Germinal center (tissue), 1 donor: ENCODE data around the gene NADSYN1.

Source experiments
- DNase-seq: peaks from one replicate; pipeline ENCODE4 v3.0.0; 2012; ENCODE audit warnings: mixed read lengths, low spot score

The NADSYN1 gene

GRCh38 chr11:71491531-71491930, 38.5 kb downstream of the NADSYN1 start:
- DNase-seq: no peak

DNA sequence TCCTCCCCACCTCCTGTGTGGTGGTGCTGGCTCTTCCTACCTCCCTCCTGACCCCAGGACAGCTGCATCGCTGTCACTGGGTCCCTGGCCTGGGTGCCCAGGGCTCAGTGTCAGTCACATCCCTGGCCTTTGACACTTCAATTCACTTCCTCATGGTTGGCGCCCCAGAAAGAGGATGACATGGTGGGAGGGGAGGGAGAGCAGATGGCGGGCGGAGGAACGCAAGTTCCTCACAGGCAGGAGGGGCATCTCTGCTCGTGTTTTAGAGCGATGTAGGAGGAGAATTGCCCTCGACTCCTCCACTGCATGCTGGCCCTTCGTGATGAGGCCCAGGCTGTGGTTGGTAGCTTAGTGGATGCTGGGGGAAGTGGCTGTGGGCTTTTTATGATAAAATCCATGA, 38.9 kb downstream of the NADSYN1 start:
- DNase-seq: no peak

DNA sequence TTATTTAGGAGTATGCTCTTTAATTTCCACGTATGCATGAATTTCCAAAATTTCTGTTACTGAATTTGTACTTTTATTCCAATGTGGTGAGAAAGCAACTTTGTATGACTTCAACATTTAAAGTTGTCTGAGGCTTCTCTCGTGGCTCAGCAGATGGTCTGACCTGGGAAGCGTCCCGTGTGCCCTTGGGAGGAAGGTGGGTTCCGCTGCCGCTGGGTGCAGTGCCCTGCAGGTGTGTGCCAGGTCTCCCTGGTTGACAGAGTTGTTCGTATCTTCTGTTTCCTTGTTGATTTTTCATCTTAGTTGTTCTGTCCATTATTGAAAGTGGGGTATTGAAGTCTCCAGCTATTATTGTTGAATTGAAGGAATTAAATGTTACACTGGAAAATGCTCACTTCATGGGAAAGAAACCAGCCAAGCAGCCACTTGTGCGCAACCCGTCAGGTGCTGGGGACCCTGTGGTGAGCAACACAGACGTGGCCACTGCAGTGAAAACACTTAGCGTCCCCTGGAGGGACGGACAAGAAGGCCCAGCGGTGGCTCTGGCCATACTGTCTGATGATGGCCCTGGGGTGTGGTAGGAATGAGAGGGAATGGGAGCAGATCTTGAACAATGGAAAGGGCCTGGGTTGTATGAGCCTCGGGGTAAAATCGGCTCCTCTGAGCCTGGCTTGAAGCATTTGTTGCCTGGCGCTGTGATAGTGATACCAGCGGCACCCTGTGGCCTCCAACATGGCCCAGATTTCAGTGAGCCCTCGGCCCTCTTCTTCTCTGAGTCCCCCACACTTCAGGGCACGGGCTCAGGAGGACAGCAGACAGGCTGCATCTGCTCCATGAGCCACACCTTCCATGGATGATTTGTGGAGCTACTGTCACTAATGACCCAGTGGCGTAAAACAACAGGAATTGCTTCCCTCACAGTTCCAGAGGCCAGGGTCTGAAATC, 42.6 kb downstream of the NADSYN1 start:
- DNase-seq: no peak

DNA sequence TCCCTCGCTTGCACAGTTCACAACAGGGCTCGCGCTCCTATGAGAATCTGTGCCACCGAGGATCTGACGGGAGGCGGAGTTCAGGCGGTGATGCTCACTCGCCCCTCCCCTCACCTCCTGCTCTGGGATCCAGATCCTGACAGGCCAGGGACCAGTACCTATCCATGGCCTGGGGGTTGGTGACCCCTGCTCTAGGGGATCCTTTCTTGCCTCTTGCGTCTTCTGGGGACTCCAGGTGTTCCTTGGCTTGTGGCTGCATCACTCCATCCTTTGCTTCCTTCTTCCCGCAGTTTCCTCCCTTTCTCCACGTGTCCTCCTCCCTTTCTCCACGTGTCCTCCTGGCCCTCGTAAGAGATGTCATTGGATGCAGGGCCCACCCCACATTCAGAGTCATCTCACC, 43.4 kb downstream of the NADSYN1 start:
- DNase-seq: no peak

DNA sequence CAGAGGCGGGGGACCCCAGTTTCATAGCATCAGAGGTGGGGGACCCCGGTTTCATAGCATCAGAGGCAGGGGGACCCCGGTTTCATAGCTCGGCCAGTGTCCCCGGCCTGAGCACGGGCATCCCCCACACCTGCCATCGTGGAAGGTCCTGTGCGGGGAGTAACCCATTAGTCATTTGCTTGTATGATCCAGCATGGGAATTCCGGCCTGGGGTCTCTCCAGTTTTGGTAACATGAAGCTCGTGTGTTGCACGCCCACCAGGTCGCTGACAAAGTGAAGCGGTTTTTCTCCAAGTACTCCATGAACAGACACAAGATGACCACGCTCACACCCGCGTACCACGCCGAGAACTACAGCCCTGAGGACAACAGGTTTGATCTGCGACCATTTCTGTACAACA, 45.1 kb downstream of the NADSYN1 start:
- no peak for DNase-seq

DNA sequence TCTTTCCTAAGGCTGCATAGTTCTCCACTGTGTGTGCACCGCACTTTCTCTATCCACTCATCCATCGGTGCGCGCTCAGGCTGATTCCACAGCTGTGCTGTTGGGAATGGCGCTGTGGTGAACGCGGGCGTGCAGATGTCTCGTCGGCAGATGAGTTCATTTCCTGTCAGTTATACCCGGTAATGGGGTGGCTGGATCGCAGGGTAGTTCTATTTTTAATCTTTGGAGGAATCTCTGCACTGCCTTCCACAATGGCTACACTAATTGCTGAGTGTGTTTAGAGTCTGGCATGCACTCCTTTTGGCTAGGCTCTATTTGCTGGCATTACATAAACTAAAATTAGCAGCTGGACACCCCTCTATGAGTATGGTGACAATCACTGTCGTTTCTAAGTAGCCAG, 46.1 kb downstream of the NADSYN1 start:
- no peak for DNase-seq

- no peak for DNase-seq
These were observed 46.5 kb downstream of the NADSYN1 start for GRCh38 chr11:71499546-71499945.

DNA sequence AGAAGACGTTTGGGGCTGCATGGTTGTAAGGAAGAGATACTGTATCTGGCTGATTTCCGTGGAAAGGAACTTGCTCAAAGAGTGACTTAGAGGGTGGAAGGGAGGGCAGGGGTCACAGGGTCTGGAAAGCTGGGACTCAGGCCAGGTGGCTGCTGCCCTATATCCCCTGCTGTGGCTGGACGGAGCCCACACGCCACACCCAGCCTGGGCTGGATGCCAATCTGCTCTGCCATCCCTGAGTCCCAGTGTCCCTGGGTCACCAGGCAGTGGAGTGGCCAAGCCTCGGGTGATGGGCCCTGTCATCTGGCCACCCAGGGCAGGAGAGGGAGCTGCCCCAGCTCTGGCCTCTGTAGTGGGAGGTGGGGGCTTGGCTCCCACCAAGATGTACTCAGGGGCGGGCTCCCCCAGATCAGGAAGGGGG, 47.6 kb downstream of the NADSYN1 start:
- no peak for DNase-seq

- no peak for DNase-seq
These were observed 48.3 kb downstream of the NADSYN1 start for GRCh38 chr11:71501071-71501985.

- no peak for DNase-seq
These were observed 49.0 kb downstream of the NADSYN1 start for GRCh38 chr11:71502026-71502425.

- DNase-seq: no peak
These were observed 50.0 kb downstream of the NADSYN1 start for GRCh38 chr11:71502871-71503435.

- DNase-seq: no peak
These were observed 51.5 kb downstream of the NADSYN1 start for GRCh38 chr11:71504531-71504930.

GRCh38 chr11:71505001-71505400, 52.0 kb downstream of the NADSYN1 start:
- no peak for DNase-seq

DNA sequence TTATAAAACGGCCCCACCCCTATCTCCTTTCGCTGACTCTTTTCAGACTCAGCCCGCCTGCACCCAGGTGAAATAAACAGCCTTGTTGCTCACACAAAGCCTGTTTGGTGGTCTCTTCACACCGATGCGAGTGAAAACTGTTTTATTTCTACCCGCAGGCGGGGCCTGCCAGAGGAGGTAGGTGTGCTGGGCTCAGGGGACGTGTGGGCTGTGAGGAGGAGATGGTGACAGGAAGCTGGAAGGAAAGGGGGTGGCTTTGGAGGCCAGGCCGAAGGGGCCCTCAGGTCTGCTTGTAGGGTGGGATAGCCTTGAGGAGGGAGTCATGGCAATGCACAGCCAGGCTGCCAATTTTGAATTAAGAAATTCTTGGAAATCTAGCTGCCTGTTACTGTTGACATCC, 52.8 kb downstream of the NADSYN1 start:
- DNase-seq: no peak

GRCh38 chr11:71507102-71507501, 54.1 kb downstream of the NADSYN1 start:
- DNase-seq: no peak

DNA sequence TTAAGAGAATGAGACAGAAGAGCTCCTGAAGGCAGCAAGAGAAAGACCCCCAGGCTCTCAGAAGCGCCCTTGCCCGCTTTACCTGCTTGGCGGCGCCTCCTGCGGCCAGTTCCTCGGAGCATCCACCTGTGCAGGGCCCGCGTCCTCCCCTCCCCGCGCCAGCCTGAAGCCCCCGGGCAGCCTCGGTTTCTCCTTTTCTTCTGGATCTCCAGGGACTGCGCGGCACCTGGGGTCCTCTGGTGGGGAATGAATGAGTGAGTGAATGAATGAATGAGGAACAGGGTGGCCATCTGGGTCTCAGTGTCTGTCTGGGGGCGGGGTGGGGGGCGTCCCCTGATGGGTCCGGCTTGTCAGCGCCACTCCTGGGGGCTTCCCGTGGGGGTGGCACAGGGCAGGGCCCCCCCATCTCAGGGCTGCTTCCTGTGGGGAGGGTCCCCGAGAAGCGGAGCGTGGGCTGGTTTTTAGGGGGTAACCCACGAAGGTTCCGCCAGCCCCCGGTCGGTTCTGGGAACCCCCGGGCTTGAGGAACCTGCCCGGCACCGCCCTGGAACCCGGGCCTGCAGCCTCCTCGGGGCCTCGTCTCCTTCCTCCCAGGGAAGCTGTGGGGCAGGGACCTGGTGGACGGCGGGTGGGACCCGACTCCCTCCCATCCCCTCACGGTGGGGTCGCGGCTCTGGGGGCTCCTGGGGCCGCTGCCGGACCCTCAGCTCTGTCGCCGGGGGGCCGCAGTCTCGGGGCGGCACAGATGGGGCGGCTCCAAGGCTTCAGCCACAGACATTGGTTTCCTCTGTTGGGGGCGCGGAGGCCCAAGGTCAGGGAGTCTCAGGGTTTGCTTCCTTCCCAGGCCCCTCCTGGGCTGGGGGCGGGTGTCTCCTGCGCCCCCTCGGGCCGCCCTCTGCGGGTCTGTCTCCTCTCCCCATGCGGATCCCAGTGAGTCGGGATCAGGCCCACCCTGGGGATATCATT, 65.8 kb downstream of the NADSYN1 start:
- DNase-seq: no peak

- DNase-seq: no peak
These were observed 66.5 kb downstream of the NADSYN1 start for GRCh38 chr11:71519546-71519945.

DNA sequence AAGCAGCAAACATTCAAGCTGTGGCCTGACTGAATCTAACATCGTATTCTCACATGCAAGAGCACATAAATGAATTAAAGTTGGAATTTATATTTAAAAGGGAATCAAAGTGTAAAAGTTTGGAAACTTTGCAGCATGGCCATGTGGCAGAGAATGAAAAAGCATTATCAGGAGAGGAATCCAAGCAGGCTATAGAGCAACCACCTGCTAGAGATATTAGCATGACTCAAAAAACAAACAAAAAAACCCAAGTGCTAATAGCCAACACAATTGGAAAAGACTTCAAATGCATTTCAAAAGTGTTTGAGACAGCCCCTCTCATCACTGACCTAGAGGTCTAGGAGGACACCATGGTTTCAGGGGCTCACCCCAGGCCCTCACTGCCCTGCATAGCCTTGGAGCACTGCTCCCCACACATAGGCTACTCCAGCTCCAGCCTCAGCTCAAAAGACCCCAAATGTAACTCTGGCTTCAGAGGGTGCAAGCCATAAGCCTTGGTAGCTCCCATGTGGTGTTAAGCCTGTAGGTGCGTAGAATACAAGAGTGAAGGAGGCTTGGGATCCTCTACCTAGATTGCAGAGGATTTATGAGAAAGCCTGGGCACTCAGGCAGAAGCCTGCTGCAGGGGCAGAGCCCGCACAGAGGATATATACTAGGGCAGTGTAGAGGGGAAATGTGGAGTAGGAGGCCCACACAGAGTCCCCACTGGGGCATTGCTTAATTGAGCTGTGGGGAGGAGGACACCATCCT, 72.4 kb downstream of the NADSYN1 start:
- no peak for DNase-seq

DNA sequence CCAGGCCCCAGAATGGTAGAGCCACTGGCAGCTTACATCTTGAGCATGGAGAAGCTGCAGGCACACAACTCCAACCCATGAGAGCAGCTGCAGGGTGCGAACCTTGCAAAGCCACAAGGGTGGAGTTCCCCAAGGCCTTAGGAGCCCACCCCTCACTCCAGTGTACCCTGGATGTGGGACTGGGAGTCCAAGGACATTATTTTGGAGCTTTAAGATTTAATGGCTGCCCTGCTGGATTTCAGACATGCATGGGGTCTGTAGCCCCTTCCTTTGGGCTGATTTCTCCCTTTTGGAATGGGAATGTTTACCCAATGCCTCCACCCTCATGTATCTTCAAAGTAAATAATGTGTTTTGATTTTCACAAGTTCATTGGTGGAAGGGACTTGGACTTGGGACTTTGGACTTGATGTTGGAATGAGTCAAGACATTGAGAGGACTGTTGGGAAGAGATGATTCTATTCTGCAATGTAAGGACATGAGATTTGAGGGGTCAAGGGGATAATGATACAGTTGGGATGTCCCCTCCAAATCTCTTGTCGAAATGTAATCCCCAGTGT, 73.0 kb downstream of the NADSYN1 start:
- DNase-seq: no peak
